ENCODE measurements around the gene ARHGEF17.
"Not testable (repeated sequence)": the region's sequence is repeated elsewhere in the genome, so short reads cannot be mapped to it uniquely, and the experiment has no call there.

Gene ARHGEF17

GRCh38 chr11:73308003-73308960, at the start of gene ARHGEF17:
ARHGEF17 (plus strand) TSS chr11:73308276; CDS start chr11:73308639, 363 bp downstream.
- H3K4me3 ChIP-seq (ENCODE audit: low read depth, low read length) = peak within 1 kb of the TSS; percentile 40

DNA sequence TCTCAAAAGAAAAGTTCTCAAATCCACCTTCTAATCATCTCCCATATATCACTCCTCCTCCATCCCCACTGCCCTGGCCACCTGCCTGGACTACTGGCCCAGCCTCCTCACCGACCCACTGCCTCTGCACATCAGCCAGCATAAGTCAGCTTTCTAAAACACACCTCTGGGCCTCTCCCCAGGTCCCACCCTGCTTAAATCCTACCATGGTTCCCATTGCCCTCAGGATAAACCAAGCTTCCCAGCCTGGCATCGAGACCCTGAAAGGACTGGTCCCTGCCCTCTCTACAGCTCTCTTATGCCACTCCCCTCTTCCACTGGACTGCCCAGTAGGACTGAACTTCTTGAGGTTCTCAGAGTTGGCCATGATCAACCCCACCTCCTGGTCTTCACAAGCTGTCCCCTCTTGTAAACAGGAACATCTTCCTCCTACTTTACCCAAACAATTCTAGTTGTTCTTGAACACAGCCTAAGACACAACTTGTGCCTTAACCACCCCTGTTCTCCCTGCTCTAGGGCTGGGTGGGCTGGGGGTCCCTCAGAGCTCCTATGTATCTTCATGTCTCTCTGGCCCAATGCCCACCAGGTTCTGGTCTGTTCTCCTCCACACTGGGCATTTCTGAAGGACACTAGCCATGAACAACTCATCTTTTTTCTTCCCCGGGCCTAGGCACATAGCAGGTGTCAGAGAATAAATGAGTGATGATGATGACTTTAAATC, 48.5 kb upstream of the ARHGEF17 start:
- H3K4me3 ChIP-seq (ENCODE audit: low read depth, low read length) = no peak overlapping the region

DNA sequence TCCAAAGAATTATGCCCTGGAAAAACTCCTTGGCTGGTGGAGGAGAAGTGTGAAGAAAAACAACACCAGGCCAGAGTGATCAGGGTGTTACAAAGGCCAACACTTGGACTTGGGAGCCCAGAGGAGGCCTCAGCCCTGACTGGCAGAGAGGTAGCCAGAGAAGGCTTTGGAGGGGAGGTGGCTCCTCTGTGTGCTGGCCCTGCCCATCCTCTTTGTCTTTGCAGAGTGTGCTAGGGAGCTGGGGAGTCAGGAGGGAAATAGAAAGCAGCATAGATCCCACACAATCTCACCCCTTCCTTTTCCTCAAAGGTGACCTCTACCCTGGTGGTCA, 48.0 kb upstream of the ARHGEF17 start:
- H3K4me3 ChIP-seq (ENCODE audit: low read depth, low read length) = no peak overlapping the region

- H3K4me3 ChIP-seq (ENCODE audit: low read depth, low read length) = no peak overlapping the region
These were observed 45.1 kb upstream of the ARHGEF17 start for GRCh38 chr11:73262851-73263495.

- H3K4me3 ChIP-seq (ENCODE audit: low read depth, low read length) = no peak overlapping the region
These were observed 44.4 kb upstream of the ARHGEF17 start for GRCh38 chr11:73263640-73264039.

- H3K4me3 ChIP-seq (ENCODE audit: low read depth, low read length) = no peak overlapping the region
These were observed 42.7 kb upstream of the ARHGEF17 start for GRCh38 chr11:73265278-73265810.

DNA sequence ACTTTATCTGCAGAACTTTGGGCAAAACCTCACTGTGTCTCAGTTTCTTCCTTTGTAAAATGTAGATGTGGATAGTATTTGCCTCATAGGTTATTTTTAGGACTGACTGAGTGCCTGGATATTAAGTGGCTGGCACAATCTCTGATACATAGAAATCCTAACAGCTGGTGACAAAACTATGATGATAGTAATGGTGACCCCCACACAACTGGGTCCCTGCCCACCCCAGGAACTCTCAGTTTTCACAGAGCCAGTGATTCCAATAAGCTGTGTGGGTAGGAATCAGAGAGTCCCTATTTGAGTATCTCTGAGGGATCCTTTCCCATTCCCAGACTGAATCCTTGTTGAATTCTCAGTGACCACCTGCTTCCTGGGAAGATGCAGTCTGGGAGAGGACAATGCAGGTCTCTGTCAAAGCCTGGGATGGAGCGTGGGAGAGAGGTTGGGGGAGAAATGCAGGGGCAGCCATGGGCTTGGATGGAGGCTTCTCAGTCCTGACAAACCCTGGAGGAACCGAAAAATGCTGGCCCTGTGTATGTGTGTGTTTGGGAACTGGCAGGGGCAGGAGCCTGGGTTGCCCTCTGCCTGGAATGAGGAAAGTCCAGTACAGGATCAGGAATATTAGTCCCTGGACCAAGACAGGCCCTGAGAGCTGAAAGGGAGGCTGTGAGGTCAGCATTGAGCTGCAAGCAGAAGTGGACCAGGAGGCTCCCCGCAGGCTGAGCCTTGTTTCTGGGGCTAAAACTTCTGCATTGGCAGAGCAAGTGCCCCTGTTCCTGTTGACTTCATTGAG, 42.0 kb upstream of the ARHGEF17 start:
- no peak overlapping the region for H3K4me3 ChIP-seq (ENCODE audit: low read depth, low read length)

DNA sequence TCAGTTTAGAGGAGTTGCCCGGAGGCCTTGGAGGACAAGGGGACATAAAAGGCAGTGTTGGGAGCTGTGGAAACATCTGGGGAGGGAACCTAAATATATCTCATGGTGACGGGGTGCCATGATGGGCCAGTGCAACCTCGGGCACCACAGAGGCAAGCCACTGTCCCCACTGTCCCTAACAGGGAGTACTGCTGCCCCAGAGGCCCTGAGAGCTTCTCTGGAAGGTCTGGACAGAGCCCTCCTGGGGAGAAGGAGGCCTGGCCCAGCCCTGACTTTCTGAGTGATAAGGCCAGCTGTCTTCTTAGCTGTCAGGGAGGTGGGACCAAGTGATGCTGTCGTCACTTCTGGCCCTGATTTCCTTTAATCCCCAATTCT, 41.4 kb upstream of the ARHGEF17 start:
- no peak overlapping the region for H3K4me3 ChIP-seq (ENCODE audit: low read depth, low read length)

GRCh38 chr11:73267122-73267846, 40.8 kb upstream of the ARHGEF17 start:
- H3K4me3 ChIP-seq (ENCODE audit: low read depth, low read length) = no peak overlapping the region

DNA sequence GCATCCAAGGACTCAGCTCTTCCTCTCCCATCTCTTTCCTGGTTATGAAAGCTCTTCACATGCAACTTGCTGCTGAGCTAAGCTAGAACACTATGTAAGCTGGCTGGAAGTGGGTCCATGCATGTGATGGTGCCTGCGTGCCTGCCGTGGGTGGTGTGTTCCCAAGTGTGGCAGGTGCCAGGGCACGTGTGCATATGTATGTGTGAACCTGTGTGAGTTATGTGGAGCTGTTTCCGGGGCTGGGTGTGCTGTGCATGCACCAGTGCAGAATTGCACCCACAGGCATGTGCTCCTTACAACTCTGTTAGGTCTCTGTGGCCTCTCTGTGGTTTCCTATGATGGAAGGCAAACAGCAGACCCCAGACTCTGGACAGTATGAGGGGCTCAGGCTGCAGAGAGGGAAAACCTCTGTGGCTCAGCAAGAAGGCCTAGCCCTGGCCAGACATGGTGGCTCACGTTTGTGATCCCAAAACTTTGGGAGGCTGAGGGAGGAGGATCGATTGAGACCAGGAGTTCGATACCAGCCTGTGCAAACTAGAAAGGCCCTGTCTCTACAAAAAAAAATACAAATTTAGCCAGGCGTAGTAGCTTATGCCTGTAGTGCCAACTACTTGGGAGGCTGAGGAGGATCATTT, 40.1 kb upstream of the ARHGEF17 start:
- H3K4me3 ChIP-seq (ENCODE audit: low read depth, low read length) = no peak overlapping the region

DNA sequence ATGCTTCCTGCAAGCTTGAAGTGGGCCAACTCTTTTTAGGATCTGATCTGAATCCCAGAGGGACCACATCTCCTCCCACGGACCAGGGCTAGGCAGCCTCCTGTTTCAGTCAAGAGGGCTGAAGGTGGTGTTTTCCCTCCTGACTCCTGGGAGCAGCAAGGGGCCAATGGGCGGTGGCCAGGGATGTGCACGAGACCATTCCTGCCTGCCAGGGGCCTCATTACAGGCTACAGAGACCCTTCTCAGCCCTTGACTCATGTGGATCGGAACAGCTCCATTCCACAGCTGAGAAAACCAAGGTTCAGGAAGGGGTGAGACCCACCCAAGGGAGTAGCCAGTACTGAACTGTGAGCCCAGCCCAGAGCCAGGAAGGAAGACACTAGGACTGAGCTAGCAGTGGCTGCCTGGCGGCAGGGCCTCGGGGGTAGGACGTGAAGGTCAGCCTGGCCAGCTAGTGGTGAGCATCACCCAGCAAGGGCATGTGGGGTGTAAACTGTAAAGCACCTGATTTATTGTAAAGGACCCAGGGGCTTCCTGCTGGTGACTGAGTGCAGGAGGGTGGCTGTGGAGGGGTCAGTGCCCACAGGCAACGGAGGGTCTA, 39.3 kb upstream of the ARHGEF17 start:
- H3K4me3 ChIP-seq (ENCODE audit: low read depth, low read length) = no peak overlapping the region

DNA sequence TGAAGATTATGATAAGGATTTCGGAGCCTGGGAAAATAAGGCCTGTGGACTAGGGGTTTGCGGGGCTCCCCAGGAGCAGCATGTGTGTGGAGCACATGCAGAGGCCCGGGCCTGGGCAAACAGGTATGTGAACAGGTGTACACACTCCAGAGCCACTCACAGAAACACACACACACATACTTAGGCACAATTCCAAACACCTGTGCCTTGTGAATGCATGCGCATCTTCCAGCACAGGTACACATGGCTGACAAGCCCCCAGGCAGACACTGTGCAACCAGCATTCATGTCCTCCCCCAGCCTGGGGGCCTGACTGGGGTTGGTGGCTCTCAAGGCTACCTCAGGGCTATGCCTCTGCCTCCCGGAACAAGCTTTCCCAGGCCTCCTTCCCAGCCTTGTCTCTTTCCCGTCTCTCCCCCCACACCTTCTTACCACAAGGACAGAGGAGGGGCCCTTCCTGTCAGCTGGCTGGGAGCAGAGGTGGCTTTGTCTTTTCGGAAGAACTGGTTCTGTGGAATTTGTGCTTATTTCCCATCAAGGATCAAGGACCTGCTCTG, 38.5 kb upstream of the ARHGEF17 start:
- H3K4me3 ChIP-seq (ENCODE audit: low read depth, low read length) = no peak overlapping the region

DNA sequence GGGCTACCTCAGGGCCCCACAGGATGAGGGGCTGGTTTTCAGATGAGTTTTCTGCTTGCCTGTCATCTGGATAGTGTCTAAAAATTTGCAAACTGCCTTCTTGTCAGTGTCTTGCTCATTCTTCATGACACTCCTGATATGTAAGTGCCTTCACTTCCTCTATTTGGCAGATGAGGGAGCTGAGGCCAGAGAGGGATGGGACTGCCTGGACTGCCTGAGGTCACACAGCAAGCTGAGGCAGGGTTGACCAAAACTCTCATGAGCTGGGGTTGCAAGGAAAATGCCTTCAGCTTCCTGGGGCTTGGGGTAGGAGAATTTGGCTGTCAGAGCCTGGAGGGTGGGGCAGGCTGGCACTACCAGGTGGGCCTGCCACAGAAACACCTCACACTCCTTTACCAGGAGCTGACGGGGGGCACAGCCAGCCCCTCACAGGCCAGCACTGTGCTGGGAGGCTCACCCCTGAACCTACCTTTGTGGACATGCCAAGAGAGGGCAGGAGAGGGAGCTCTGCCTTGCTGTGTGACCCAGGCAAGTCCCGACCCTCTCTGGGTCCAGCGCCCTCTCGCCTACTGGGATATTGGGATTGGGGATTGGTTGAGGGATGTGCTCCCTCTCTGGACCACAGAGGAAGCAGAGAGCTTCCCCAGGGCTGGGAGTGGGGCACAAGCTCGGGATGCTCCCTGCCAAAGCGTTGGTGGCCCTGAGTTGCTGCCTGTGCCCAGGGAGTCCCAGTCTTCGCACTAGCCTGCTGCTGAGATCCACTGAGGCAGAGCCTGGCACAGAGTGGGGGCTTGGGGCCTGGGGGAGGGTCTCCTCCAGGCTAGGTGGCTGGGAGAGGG, 37.8 kb upstream of the ARHGEF17 start:
- no peak overlapping the region for H3K4me3 ChIP-seq (ENCODE audit: low read depth, low read length)

DNA sequence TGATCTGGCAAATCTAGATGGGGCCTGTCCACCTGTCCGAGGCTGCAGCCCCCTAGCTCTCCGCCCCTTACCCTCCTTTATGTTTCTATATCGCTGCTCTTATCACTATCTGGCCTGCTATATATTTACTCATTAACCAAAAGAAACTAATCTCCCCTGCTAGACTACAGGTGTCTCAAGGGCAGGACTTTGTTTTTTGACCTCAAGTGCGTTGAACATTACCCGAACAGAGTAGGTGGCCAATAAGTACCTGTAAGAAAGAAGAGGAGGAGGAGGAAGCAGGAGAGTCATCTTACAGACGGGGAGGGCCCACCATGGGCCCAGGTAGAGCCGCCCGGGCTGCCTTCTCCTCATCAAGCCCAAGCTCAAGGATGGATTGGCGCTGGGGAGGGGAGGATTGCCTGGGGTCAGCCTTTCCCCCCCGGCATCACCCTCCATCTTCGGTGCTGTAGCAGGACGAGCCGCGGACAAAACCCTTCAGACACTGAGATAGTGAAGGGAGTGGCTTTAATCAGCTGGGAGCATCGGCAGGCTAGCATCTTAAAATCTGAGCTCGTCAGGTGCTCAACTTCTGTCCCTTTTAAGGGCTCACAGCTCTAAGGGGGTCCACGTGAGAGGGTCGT, 37.1 kb upstream of the ARHGEF17 start:
- H3K4me3 ChIP-seq (ENCODE audit: low read depth, low read length) = no peak overlapping the region

DNA sequence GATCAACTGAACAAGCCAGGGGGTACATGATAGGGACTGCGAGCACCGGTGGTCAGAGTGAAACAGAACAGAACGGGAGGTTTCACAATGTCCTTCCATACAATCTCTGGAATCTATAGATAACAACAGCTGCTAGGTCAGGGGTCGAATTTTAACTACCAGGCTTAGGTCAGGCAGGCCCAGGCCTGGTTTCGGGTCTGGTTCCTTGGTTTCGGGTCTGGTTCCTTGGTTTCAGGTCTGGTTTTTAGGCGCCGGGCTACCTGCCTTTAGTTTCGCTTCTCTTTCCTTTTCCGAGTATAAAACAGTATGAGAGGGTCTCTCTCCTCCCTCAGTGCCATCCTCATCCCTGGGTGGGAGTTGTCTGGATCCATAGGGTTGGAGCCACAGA, 36.6 kb upstream of the ARHGEF17 start:
- not testable (repeated sequence) for H3K4me3 ChIP-seq (ENCODE audit: low read depth, low read length)

GRCh38 chr11:73271936-73272679, 36.0 kb upstream of the ARHGEF17 start, which contains the start of gene P2RY6:
P2RY6 (plus strand) TSS chr11:73272338; CDS start chr11:73296519, 24,181 bp downstream.
- H3K4me3 ChIP-seq (ENCODE audit: low read depth, low read length) = no peak within 1 kb of the TSS

- no peak overlapping the region for H3K4me3 ChIP-seq (ENCODE audit: low read depth, low read length)
These were observed 35.4 kb upstream of the ARHGEF17 start for GRCh38 chr11:73272680-73273038.
